Stimulated activated CD4-positive, alpha-beta T cell treated with anti-CD3 and anti-CD28 coated beads, Interleukin-15, amount 100 ng/mL, for 1 hour (primary cell): ENCODE data around the gene WDR93.
A peak's percentile ranks its signal among the peaks of the same experiment; 100 is the strongest.

Experiments
- DNase-seq, 2 donors: peaks; one replicate each; pipeline ENCODE4 v3.0.0-alpha.2; 2020; ENCODE audit warnings: low read depth in 1 of 2, low spot score in 1 of 2

The WDR93 gene

GRCh38 chr15:89749054-89749453, 58.4 kb downstream of the WDR93 start:
- DNase-seq, result no peak

DNA sequence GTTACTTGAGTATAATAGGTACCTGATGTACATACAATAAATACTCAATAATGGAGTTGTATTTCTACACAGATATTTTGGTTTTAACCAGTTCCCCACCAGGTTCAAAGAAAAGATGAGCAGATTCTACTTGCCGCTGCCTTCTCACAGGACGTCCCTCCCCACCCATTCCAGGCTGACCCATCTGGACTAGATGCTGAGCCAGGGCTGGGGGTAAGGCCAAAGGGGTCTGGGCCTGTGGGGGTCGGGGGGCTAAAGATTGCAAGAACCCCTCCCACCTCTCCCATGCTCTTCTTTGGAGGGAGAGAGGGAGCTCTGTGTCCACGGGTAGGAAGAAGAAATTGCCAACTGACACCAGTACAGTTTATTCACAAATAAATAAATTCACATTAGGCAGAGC, 58.9 kb downstream of the WDR93 start:
- no peak for DNase-seq

DNA sequence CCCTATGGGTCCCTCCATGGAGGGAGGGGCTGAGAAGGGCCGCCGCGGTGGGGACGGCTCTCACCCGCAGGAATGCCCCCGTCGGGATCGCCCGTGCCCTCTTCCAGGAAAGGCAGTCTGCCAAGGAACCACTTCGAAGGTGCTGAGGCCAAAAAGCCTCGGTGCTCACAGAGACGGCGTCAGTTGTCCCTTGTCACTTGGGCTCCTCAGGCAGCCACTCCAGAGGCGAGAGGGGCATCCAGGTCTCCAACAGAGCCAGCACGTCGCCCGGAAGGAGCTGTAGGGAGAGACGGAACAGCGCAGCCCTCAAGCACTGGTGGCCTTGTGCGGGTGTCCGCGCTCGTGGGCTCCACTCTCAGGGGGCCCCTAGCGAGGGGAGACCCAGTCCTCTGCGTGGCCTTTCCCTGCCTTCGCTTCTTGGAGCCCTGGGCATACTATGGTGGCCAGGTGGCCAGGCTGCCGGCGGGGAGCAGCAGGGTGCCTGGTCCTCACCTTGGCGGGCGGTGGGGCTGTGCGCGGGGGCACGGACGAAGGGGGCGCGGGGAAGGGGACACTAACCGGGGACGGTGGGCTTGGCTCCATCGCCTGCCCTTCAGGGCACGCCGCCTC, 59.4 kb downstream of the WDR93 start:
- DNase-seq, result no peak

GRCh38 chr15:89750560-89751542, 60.2 kb downstream of the WDR93 start, which contains the start of gene MESP1:
Gene MESP1 (minus strand): TSS chr15:89751249. CDS start chr15:89751231, 18 bp downstream.
- DNase-seq, result peak; percentile 75 to 78

DNA sequence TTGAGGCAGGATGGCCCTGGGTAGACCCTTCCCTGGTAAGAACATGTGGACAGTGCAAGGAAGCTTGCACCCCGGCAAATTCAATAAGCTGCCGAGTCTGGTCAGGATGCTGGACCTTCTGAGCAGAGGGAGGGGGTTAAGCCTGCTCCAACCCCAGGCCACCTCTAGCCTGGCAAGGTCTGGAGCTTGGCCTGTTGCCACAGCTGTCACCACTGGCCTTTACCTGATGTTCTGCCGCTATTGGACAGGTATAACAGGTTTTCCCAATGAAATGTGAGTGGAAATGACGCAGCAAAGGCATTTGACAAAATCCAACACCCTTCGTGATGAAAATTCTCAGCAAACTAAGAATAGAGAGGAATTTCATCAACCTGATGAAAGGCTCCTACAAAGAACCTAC, 61.1 kb downstream of the WDR93 start:
- DNase-seq, result no peak

GRCh38 chr15:89753855-89754254, 63.2 kb downstream of the WDR93 start:
- DNase-seq, result no peak

DNA sequence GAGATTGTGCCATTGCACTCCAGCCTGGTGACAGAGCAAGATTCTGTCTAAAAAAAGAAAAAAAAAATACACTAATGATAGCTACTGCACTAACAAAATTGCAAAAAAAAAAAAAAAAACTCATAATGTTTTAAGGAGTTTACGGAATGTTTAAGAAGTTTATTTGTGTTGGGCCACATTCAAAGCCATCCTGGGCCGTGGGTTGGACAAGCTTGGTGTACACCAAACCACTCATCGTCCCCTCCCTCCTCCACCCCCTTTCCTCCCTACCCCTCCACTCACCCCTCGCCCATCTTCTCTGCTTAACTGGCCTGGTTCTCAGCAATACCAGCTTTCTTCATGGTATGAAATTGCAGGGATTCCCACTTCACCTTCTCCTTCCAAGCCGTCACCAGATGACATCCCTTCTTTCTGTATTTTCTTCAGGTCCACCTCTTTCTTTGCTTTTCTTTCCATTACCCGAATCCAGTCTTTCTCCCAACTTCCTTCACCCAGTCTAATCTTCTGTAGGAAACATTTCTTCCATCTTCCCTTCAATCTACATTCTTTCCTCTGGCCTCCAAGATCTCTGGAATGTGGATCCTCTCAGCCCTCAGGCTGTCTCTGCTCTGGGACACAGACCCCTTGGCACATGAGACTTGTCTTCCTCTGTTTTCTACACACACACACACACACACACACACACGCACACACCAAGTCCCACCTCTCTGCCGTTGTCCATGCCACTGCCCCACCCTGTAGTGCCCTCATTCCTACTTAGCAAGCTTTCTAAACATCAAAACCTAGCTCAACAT, 63.9 kb downstream of the WDR93 start:
- no peak for DNase-seq

GRCh38 chr15:89755701-89756100, 65.1 kb downstream of the WDR93 start:
- DNase-seq, result no peak

GRCh38 chr15:89756897-89757296, 66.3 kb downstream of the WDR93 start:
- DNase-seq, result no peak

GRCh38 chr15:89758283-89758682, 67.7 kb downstream of the WDR93 start:
- DNase-seq, result no peak

- no peak for DNase-seq
Measured at GRCh38 chr15:89758981-89759380, 68.4 kb downstream of the WDR93 start.

GRCh38 chr15:89759835-89760234, 69.2 kb downstream of the WDR93 start:
- no peak for DNase-seq

DNA sequence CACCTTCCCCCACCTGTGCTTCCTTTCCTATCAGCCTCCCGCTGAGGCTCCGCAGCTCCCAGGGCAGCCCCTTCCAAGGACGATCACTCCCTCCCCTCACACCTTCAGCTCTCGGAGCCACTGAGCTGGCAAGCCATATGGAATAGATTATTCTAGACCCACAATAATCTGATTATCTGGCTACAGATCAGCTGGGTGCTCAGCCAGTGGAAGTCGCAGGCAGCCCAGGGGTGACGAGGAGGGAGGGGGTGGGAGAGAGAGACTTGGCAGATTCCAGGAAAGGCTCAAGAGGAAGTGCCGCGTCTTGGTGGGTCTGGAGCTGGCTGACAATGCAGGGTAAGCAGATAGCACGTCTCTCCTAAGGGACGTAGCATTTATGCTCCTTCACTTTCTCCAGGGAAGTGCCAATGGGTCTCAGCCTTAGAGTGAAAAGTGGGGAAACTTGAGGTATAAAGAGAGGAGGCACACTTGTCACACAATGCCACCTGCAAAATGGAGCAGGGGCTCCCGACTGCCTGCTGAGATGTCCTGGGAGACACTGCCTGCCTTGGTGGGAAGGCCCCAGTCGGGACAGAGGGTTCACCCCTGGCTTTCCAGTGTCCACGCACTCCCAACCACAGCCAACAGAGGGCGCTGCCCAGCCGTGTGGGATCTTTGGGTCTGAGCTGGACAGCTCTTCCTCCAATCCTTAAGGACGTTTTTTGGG, 69.8 kb downstream of the WDR93 start:
- peak; percentile 37 to 48 for DNase-seq

- no peak for DNase-seq
Measured at GRCh38 chr15:89761009-89761831, 70.6 kb downstream of the WDR93 start.

DNA sequence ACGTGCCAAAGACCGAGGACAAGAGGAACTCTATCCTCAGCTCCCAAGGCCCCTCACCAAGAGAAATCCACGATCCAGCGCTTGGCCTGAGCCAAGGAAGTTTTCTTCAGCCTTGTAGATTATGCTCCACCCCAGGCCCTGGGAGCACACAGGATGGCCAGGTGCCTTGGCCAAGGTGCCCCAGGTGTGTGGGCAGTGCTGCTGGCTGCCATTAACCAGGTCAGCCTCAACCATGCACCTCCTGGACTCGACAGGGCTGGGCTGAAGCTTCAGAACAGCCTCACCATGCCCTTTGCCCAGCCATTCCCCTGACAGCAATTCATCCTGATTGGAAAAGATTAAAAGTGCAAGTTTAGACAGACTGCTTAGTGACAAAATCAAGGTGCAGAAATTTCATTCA, 71.3 kb downstream of the WDR93 start:
- DNase-seq, result no peak

GRCh38 chr15:89765694-89766093, 75.1 kb downstream of the WDR93 start:
- no peak for DNase-seq

DNA sequence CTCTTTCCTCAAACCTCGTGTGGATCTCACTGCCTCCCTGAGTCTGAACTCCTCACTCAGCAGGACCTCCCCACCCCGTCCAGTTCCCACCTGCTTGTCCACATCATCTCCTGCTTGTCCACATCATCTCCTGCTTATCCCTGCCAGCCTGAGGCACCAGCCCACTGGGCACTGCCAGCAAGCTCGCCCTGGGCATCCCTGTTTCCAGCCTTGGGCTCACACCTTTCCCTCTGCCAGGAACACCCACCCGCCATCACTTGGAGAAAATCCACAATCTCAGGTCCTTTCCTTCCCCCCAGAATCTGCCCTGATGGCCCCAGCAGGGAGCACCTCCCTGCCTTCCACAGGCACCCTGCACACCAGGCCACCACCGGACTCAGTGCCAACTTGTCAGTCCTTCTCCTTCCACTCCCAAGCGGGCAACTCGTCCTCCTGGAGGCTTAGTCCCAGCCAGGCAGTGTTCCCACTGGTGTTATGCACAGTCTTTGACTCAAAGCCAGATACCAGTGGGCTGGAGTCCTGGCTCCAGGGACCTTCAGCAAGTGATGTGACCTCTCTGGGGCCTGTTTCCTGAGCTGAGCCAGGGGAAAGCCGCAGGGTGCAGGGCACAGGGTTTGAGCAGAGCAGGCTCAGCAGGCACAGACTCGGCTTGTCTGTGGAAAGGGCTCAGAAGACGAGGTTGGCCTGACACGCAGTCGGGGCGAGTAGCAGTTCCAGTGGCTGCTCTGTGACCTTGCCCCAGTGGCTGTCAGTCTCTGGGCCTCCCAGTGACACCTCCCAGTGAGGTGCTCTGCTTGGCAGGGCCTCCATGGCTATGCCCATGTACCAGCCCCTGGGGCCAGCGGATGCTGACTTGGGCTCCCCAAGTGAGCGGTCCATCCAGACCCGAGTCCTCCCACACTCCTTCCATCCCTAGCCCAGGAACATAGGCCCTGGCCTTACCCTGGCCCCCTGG, 76.0 kb downstream of the WDR93 start:
- no peak for DNase-seq

DNA sequence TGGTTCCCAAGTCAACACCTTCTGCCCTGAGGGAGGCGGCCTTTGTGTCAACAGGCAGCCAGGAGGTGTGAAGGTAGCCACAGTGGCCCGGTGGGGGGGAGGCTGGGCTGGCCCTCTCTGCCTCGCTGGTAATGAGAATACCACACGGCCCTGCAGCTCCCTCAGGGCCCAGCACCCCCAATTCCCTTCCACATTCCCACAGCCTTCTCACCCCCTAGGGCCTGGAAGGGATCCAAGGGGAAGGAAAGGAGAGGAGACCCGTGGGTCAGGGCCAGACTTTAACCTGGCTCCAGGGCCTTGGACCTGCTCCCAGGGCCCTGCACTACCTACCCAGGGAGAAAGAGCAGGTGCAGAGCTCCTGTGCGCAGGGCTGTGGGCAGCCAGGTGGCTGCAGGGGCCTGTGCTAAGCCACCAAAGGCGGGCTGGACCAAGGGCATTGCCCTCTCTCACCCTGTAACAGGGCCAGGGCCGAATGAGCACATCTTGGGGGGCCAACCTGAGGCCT, 76.9 kb downstream of the WDR93 start:
- no peak for DNase-seq

- DNase-seq, result no peak
Measured at GRCh38 chr15:89768071-89768500, 77.5 kb downstream of the WDR93 start.
